ENCODE results near the gene FAM98B.
A peak's percentile ranks its signal among the peaks of the same experiment; 100 is the strongest.

FAM98B gene

GRCh38 chr15:38461066-38461833 is 7.3 kb downstream of the FAM98B start:
- DNase-seq (ENCODE audit: low read depth in 2 of 2) = no peak

GRCh38 chr15:38463893-38464292 is 10.0 kb downstream of the FAM98B start:
- no peak for DNase-seq (ENCODE audit: low read depth in 2 of 2)

GRCh38 chr15:38464675-38465074 is 10.7 kb downstream of the FAM98B start:
- DNase-seq (ENCODE audit: low read depth in 2 of 2) = no peak

- DNase-seq (ENCODE audit: low read depth in 2 of 2) = no peak
These were observed 16.9 kb downstream of the FAM98B start for GRCh38 chr15:38470816-38471215.

GRCh38 chr15:38471974-38472373 is 18.0 kb downstream of the FAM98B start:
- no peak for DNase-seq (ENCODE audit: low read depth in 2 of 2)

- DNase-seq (ENCODE audit: low read depth in 2 of 2) = peak; percentile 32 to 37
These were observed 20.3 kb downstream of the FAM98B start for GRCh38 chr15:38474155-38474757.

- no peak for DNase-seq (ENCODE audit: low read depth in 2 of 2)
These were observed 21.4 kb downstream of the FAM98B start for GRCh38 chr15:38475361-38475760.

GRCh38 chr15:38476120-38476519 is 22.2 kb downstream of the FAM98B start:
- DNase-seq (ENCODE audit: low read depth in 2 of 2) = no peak

GRCh38 chr15:38477637-38478036 is 23.7 kb downstream of the FAM98B start:
- DNase-seq (ENCODE audit: low read depth in 2 of 2) = no peak

GRCh38 chr15:38479266-38479665 is 25.3 kb downstream of the FAM98B start:
- DNase-seq (ENCODE audit: low read depth in 2 of 2) = peak; percentile 74 to 80

GRCh38 chr15:38479756-38480155 is 25.8 kb downstream of the FAM98B start:
- DNase-seq (ENCODE audit: low read depth in 2 of 2) = no peak

- DNase-seq (ENCODE audit: low read depth in 2 of 2) = no peak
These were observed 27.2 kb downstream of the FAM98B start for GRCh38 chr15:38481113-38481512.

GRCh38 chr15:38481761-38482160 is 27.8 kb downstream of the FAM98B start:
- no peak for DNase-seq (ENCODE audit: low read depth in 2 of 2)

- DNase-seq (ENCODE audit: low read depth in 2 of 2) = no peak
These were observed 28.6 kb downstream of the FAM98B start for GRCh38 chr15:38482572-38482971.

GRCh38 chr15:38486936-38487335 is 33.0 kb downstream of the FAM98B start:
- no peak for DNase-seq (ENCODE audit: low read depth in 2 of 2)

- no peak for DNase-seq (ENCODE audit: low read depth in 2 of 2)
These were observed 33.5 kb downstream of the FAM98B start for GRCh38 chr15:38487378-38487777.

- DNase-seq (ENCODE audit: low read depth in 2 of 2) = peak; percentile 30 to 37
These were observed 36.5 kb downstream of the FAM98B start for GRCh38 chr15:38490242-38490922.

- DNase-seq (ENCODE audit: low read depth in 2 of 2) = no peak
These were observed 42.2 kb downstream of the FAM98B start for GRCh38 chr15:38496151-38496550.

GRCh38 chr15:38499651-38500050 is 45.7 kb downstream of the FAM98B start:
- DNase-seq (ENCODE audit: low read depth in 2 of 2) = no peak

- no peak for DNase-seq (ENCODE audit: low read depth in 2 of 2)
These were observed 49.6 kb downstream of the FAM98B start for GRCh38 chr15:38503496-38503895.

GRCh38 chr15:38504680-38505467 is 50.9 kb downstream of the FAM98B start:
- no peak for DNase-seq (ENCODE audit: low read depth in 2 of 2)

GRCh38 chr15:38506997-38507396 is 53.1 kb downstream of the FAM98B start:
- no peak for DNase-seq (ENCODE audit: low read depth in 2 of 2)
